Measurements from ENCODE around the gene PDE6A. TPM values are rescaled to one million over a fixed set of nuclear protein-coding genes. Genes with fewer than 3 reads are reported as not detected.

Gene PDE6A
- total RNA-seq, 1 donor from 2014 or later, result 0.25 TPM

- Histone ChIP-seq H3K36me3 (no peaks in the 10 kb centered on the region), H3K4me1 (no peaks in the 10 kb centered on the region), H3K27me3 (no peaks in the 10 kb centered on the region), H3K27ac (no peak overlapping the region), H3K9me3 (no peaks in the 10 kb centered on the region), H3K4me3 (no peak overlapping the region)
- intact Hi-C loops (cut with DNase I), result no loop called here
- no peak for TF ChIP-seq POLR2AphosphoS5 (IDR thresholded peaks at IDR 0.05; ENCODE audit: insufficient read depth in 1 of 2, low read depth in 1 of 2)
- TF ChIP-seq CTCF (IDR thresholded peaks at IDR 0.05), result no peak
- no peak for TF ChIP-seq POLR2A (IDR thresholded peaks at IDR 0.05)
- DNase-seq (ENCODE audit: extremely low spot score in 2 of 2), result no peak
These were observed 27.4 kb downstream of the PDE6A start for GRCh38 chr5:149917073-149917676.

- Histone ChIP-seq H3K4me1 (no peaks in the 10 kb centered on the region), H3K27ac (no peak overlapping the region), H3K9me3 (no peaks in the 10 kb centered on the region), H3K4me3 (no peak overlapping the region), H3K36me3 (no peaks in the 10 kb centered on the region), H3K27me3 (no peaks in the 10 kb centered on the region)
- DNase-seq (ENCODE audit: extremely low spot score in 2 of 2), result no peak
- TF ChIP-seq CTCF (IDR thresholded peaks at IDR 0.05) (no peak), POLR2A (IDR thresholded peaks at IDR 0.05) (no peak), POLR2AphosphoS5 (IDR thresholded peaks at IDR 0.05; ENCODE audit: insufficient read depth in 1 of 2, low read depth in 1 of 2) (no peak)
- intact Hi-C loops (cut with DNase I), result no loop called here
These were observed 28.1 kb downstream of the PDE6A start for GRCh38 chr5:149916334-149917072.

- Histone ChIP-seq H3K36me3 (no peaks in the 10 kb centered on the region), H3K4me1 (no peaks in the 10 kb centered on the region), H3K4me3 (no peak overlapping the region), H3K27me3 (no peaks in the 10 kb centered on the region), H3K9me3 (no peaks in the 10 kb centered on the region), H3K27ac (no peak overlapping the region)
- intact Hi-C loops (cut with DNase I), result no loop called here
- DNase-seq (ENCODE audit: extremely low spot score in 2 of 2), result no peak
- no peak for TF ChIP-seq POLR2A (IDR thresholded peaks at IDR 0.05)
These were observed 29.0 kb downstream of the PDE6A start for GRCh38 chr5:149915392-149916260.

- Histone ChIP-seq H3K9me3 (no peaks in the 10 kb centered on the region), H3K36me3 (no peaks in the 10 kb centered on the region), H3K27me3 (no peaks in the 10 kb centered on the region), H3K4me3 (no peak overlapping the region), H3K27ac (no peak overlapping the region), H3K4me1 (no peaks in the 10 kb centered on the region)
- intact Hi-C loops (cut with DNase I), result no loop called here
- DNase-seq (ENCODE audit: extremely low spot score in 2 of 2), result no peak
- TF ChIP-seq CTCF (IDR thresholded peaks at IDR 0.05), result no peak
- TF ChIP-seq POLR2A (IDR thresholded peaks at IDR 0.05), result no peak
- TF ChIP-seq POLR2AphosphoS5 (IDR thresholded peaks at IDR 0.05; ENCODE audit: insufficient read depth in 1 of 2, low read depth in 1 of 2), result no peak
These were observed 30.9 kb downstream of the PDE6A start for GRCh38 chr5:149913436-149914419.
